ENCODE measurements around the gene PSMG4.

The PSMG4 gene

GRCh38 chr6:3311826-3312225 lies 53.1 kb downstream of the PSMG4 start:
- no peak for DNase-seq

GRCh38 chr6:3312604-3313231 lies 54.0 kb downstream of the PSMG4 start:
- DNase-seq = no peak

- no peak for DNase-seq
Observed at GRCh38 chr6:3314176-3314575, 55.4 kb downstream of the PSMG4 start.

- no peak for DNase-seq
Observed at GRCh38 chr6:3314621-3315467, 56.1 kb downstream of the PSMG4 start.

GRCh38 chr6:3315841-3316240 lies 57.1 kb downstream of the PSMG4 start:
- no peak for DNase-seq

GRCh38 chr6:3316331-3316730 lies 57.6 kb downstream of the PSMG4 start:
- DNase-seq = no peak

- no peak for DNase-seq
Observed at GRCh38 chr6:3316818-3317217, 58.1 kb downstream of the PSMG4 start.
